Trophoblast cell (in vitro differentiated cells and primary cell): ENCODE measurements around the gene MXI1.

Experiments used
- DNase-seq, 2 donors: peaks; one replicate each; pipeline ENCODE4 v3.0.0-alpha.2; 2016
- H2AFZ ChIP-seq: 2 replicates; pipeline ENCODE4 v1.6.1; 2013; ENCODE audit warnings: low read length, moderate library complexity, mild to moderate bottlenecking; ENCODE audit not compliant: insufficient read depth, poor library complexity
- H2AK5ac ChIP-seq: 2 replicates; pipeline ENCODE4 v1.6.1; 2013; ENCODE audit warnings: mild to moderate bottlenecking, low read length
- H2BK120ac ChIP-seq: 2 replicates; pipeline ENCODE4 v1.6.1; 2013; ENCODE audit warnings: low read length, mild to moderate bottlenecking, moderate library complexity; ENCODE audit not compliant: insufficient read depth, poor library complexity
- H2BK12ac ChIP-seq: 2 replicates; pipeline ENCODE4 v1.6.1; 2013; ENCODE audit warnings: mild to moderate bottlenecking, low read length, moderate library complexity
- H2BK5ac ChIP-seq: 2 replicates; pipeline ENCODE4 v1.6.1; 2013; ENCODE audit warnings: low read length, low read depth, moderate library complexity, mild to moderate bottlenecking; ENCODE audit not compliant: poor library complexity
- H3K14ac ChIP-seq: 2 replicates; pipeline ENCODE4 v1.6.1; 2013; ENCODE audit warnings: mild to moderate bottlenecking, low read length
- H3K18ac ChIP-seq: 2 replicates; pipeline ENCODE4 v1.6.1; 2013; ENCODE audit warnings: mild to moderate bottlenecking, low read length
- H3K23ac ChIP-seq: 2 replicates; pipeline ENCODE4 v1.6.1; 2013; ENCODE audit warnings: low read length
- H3K27ac ChIP-seq: 2 replicates; pipeline ENCODE4 v1.5.1; 2013; ENCODE audit warnings: low read depth, mild to moderate bottlenecking, inconsistent platforms, low read length, moderate library complexity
- H3K27me3 ChIP-seq: 2 replicates; pipeline ENCODE4 v1.6.1; 2013; ENCODE audit warnings: inconsistent platforms, mild to moderate bottlenecking, low read length, moderate library complexity; ENCODE audit not compliant: insufficient read depth
- H3K36me3 ChIP-seq, 2 experiments: 1 replicate in 1 of 2; 2 replicates in 1 of 2; pipeline ENCODE4 v1.6.1; 2013; ENCODE audit warnings: low read length in 2 of 2, mild to moderate bottlenecking in 2 of 2, moderate library complexity in 1 of 2; ENCODE audit not compliant: insufficient read depth in 2 of 2, control insufficient read depth in 1 of 2
- H3K4ac ChIP-seq: 2 replicates; pipeline ENCODE4 v1.6.1; 2013; ENCODE audit warnings: low read depth, mild to moderate bottlenecking, low read length, moderate library complexity
- H3K4me1 ChIP-seq, 2 experiments: 1 replicate in 1 of 2; 2 replicates in 1 of 2; pipeline ENCODE4 v1.6.1; 2013; ENCODE audit warnings: low read length in 2 of 2, mild to moderate bottlenecking in 2 of 2, moderate library complexity in 1 of 2; ENCODE audit not compliant: insufficient read depth in 2 of 2, control insufficient read depth in 1 of 2
- H3K4me2 ChIP-seq: 2 replicates; pipeline ENCODE4 v1.6.1; 2013; ENCODE audit warnings: inconsistent platforms, mild to moderate bottlenecking, low read length, moderate library complexity
- H3K4me3 ChIP-seq: 2 replicates; pipeline ENCODE4 v1.5.1; 2013; ENCODE audit warnings: mild to moderate bottlenecking, low read depth, low read length, inconsistent platforms
- H3K79me1 ChIP-seq: one replicate; pipeline ENCODE4 v1.6.1; 2013; ENCODE audit warnings: low read length
- H3K79me2 ChIP-seq: 2 replicates; pipeline ENCODE4 v1.6.1; 2013; ENCODE audit warnings: low read length, mild to moderate bottlenecking; ENCODE audit not compliant: control insufficient read depth, insufficient read depth, poor library complexity
- H3K9ac ChIP-seq: 2 replicates; pipeline ENCODE4 v1.6.1; 2013; ENCODE audit warnings: mild to moderate bottlenecking, low read length
- H3K9me3 ChIP-seq: 2 replicates; pipeline ENCODE4 v1.6.1; 2013; ENCODE audit warnings: low read depth, mild to moderate bottlenecking, control low read depth, inconsistent platforms, low read length; ENCODE audit not compliant: insufficient read depth
- H4K12ac ChIP-seq: 2 replicates; pipeline ENCODE4 v1.6.1; 2013; ENCODE audit warnings: low read depth, mild to moderate bottlenecking, low read length, moderate library complexity
- H4K8ac ChIP-seq: 2 replicates; pipeline ENCODE4 v1.6.1; 2013; ENCODE audit warnings: low read depth, mild to moderate bottlenecking, low read length, moderate library complexity
- H4K91ac ChIP-seq: one replicate; pipeline ENCODE4 v1.6.1; 2013; ENCODE audit warnings: low read depth, mild to moderate bottlenecking, low read length, moderate library complexity
- WGBS: extraction: QIAGEN DNeasy Blood & Tissue Kit; methylation state at CpG from one replicate; pipeline ENCODE4 v1.1.7; 2013; ENCODE audit warnings: missing lambda C conversion rate; ENCODE audit not compliant: insufficient read length, insufficient coverage; ENCODE audit errors: extremely low coverage; 5-methylcytosine and 5-hydroxymethylcytosine counted together

MXI1 gene

DNA sequence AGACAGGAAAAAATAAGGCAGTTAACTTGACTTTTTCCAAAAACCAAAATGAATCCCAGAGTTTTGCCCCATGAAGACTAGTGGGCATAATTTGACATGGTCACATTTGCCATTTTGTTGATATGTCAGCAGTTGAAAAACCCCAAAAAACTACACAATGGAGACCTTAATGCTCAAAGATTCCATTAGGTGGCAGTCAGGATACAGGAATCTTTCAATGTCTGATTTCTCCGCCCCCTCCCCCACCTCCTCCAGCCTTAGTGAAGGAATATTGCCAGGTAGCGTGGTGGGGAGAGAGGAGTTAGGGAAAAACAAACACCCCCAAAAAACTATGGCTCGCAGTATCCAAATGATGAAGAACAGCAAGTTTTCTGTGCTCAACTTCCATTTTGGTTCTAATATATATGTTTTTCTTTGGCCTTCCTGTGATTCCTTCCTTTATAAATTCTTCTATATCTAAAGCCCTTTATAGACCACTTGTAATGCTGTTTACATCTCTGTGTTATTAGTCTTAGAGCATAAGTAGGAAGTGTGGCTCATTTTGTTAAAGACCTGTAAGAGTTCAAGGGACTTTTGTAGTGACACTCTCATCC lies 104.0 kb downstream of the MXI1 start:
- no peak overlapping the region for H3K4me3 ChIP-seq
- H3K79me1 ChIP-seq: no peaks in the 10 kb centered on the region
- no peak overlapping the region for H2BK120ac ChIP-seq
- H3K27me3 ChIP-seq: no peaks in the 10 kb centered on the region
- H3K4ac ChIP-seq: no peak overlapping the region
- H3K23ac ChIP-seq: no peak overlapping the region
- H2AK5ac ChIP-seq: no peak overlapping the region
- no peak overlapping the region for H3K27ac ChIP-seq
- no peak overlapping the region for H2BK12ac ChIP-seq
- no peaks in the 10 kb centered on the region for H3K4me1 ChIP-seq
- H4K8ac ChIP-seq: no peak overlapping the region
- no peak overlapping the region for H3K14ac ChIP-seq
- no peak overlapping the region for H3K4me2 ChIP-seq
- no peak overlapping the region for H2BK5ac ChIP-seq
- H4K91ac ChIP-seq: no peak overlapping the region
- no CpG with 5 or more reads among the region's 3 CpGs for WGBS
- DNase-seq: peak; percentile 26 to 73
- H2AFZ ChIP-seq: no peak overlapping the region
- no peak overlapping the region for H3K9ac ChIP-seq
- no peak overlapping the region for H4K12ac ChIP-seq
- no peaks in the 10 kb centered on the region for H3K79me2 ChIP-seq
- H3K18ac ChIP-seq: no peak overlapping the region
- H3K36me3 ChIP-seq: no peaks in the 10 kb centered on the region
- no peaks in the 10 kb centered on the region for H3K9me3 ChIP-seq

GRCh38 chr10:110312206-110312605 lies 104.8 kb downstream of the MXI1 start:
- Histone ChIP-seq H4K8ac (peak overlapping the region; percentile 47), H4K91ac (peak overlapping the region; percentile 24), H2AFZ (no peak overlapping the region), H2BK5ac (peak overlapping the region; percentile 63), H3K4me2 (no peak overlapping the region), H3K18ac (no peak overlapping the region), H3K36me3 (no peaks in the 10 kb centered on the region), H3K79me2 (no peaks in the 10 kb centered on the region), H3K4me1 (no peaks in the 10 kb centered on the region), H2BK120ac (peak overlapping the region; percentile 43), H3K27me3 (no peaks in the 10 kb centered on the region), H3K9me3 (no peaks in the 10 kb centered on the region), H3K27ac (no peak overlapping the region), H3K4me3 (no peak overlapping the region), H3K9ac (no peak overlapping the region), H2AK5ac (peak overlapping the region; percentile 83), H3K23ac (no peak overlapping the region), H3K14ac (no peak overlapping the region), H4K12ac (no peak overlapping the region), H3K4ac (no peak overlapping the region), H3K79me1 (no peaks in the 10 kb centered on the region), H2BK12ac (peak overlapping the region; percentile 96)
- DNase-seq: no peak
- WGBS: no CpG with 5 or more reads among the region's 2 CpGs

DNA sequence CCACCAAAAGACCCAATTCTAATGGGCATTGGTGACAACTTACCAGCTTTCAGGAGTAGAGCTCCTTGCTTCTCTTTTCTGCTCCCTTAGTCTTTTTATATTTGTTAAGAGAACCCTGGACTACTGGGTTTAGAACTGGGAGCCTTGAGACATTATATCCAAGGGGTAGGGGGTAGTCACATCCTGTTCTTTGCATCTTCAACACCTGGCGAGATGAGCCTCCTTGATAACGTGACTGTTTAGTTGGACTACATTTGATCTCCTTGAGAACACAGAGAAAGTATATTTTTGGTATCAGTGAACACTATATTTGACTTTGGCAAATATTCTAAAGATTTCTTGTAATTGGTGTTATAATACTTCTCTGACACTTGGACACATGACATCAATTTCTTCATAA lies 106.3 kb downstream of the MXI1 start:
- no peak overlapping the region for H4K91ac ChIP-seq
- no peak overlapping the region for H4K12ac ChIP-seq
- no peak overlapping the region for H3K4me2 ChIP-seq
- H3K14ac ChIP-seq: no peak overlapping the region
- no peaks in the 10 kb centered on the region for H3K4me1 ChIP-seq
- DNase-seq: no peak
- no peaks in the 10 kb centered on the region for H3K36me3 ChIP-seq
- H3K27ac ChIP-seq: no peak overlapping the region
- H3K9ac ChIP-seq: no peak overlapping the region
- no peaks in the 10 kb centered on the region for H3K79me2 ChIP-seq
- H2BK120ac ChIP-seq: no peak overlapping the region
- H3K18ac ChIP-seq: no peak overlapping the region
- H3K4ac ChIP-seq: no peak overlapping the region
- WGBS: no CpG with 5 or more reads among the region's 2 CpGs
- no peaks in the 10 kb centered on the region for H3K79me1 ChIP-seq
- H2BK5ac ChIP-seq: no peak overlapping the region
- no peaks in the 10 kb centered on the region for H3K9me3 ChIP-seq
- no peak overlapping the region for H3K4me3 ChIP-seq
- no peak overlapping the region for H3K23ac ChIP-seq
- no peak overlapping the region for H4K8ac ChIP-seq
- no peak overlapping the region for H2BK12ac ChIP-seq
- H3K27me3 ChIP-seq: no peaks in the 10 kb centered on the region
- no peak overlapping the region for H2AK5ac ChIP-seq
- no peak overlapping the region for H2AFZ ChIP-seq

GRCh38 chr10:110317866-110318850 lies 110.8 kb downstream of the MXI1 start:
- H3K4ac ChIP-seq: no peak overlapping the region
- no peak overlapping the region for H3K4me3 ChIP-seq
- no peak overlapping the region for H2BK5ac ChIP-seq
- no peak overlapping the region for H2AFZ ChIP-seq
- H3K27me3 ChIP-seq: no peaks in the 10 kb centered on the region
- H3K4me2 ChIP-seq: no peak overlapping the region
- H4K91ac ChIP-seq: no peak overlapping the region
- no peaks in the 10 kb centered on the region for H3K36me3 ChIP-seq
- H3K4me1 ChIP-seq: no peaks in the 10 kb centered on the region
- no peak overlapping the region for H3K18ac ChIP-seq
- no peak overlapping the region for H2AK5ac ChIP-seq
- H3K23ac ChIP-seq: no peak overlapping the region
- DNase-seq: no peak
- no CpG with 5 or more reads among the region's 15 CpGs for WGBS
- H3K9ac ChIP-seq: no peak overlapping the region
- no peak overlapping the region for H2BK120ac ChIP-seq
- no peaks in the 10 kb centered on the region for H3K79me1 ChIP-seq
- no peak overlapping the region for H4K12ac ChIP-seq
- H3K14ac ChIP-seq: no peak overlapping the region
- peaks cover 1% of the 10 kb centered on the region for H3K9me3 ChIP-seq
- no peak overlapping the region for H3K27ac ChIP-seq
- no peaks in the 10 kb centered on the region for H3K79me2 ChIP-seq
- no peak overlapping the region for H2BK12ac ChIP-seq
- H4K8ac ChIP-seq: no peak overlapping the region
